CD4-positive, alpha-beta T cell (primary cell): ENCODE results near the gene C10orf71. TPM values are rescaled to one million over a fixed set of nuclear protein-coding genes. Genes with fewer than 3 reads are reported as not detected.

Experiments
- ATAC-seq: fragments of 200-7000 bp; cut with Tn5 transposase; one replicate; pipeline ENCODE4 v1.10.0; 2022; ENCODE audit warnings: mild to moderate bottlenecking; ENCODE audit not compliant: poor library complexity
- CTCF ChIA-PET: fragments of 350-600 bp; sonication (Branson Sonifier 250); formaldehyde crosslinking; loops from one replicate; lab custom pipeline; 2021; ENCODE audit warnings: antibody characterized with exemption, inconsistent platforms; lab: Charles Lee
- POLR2A ChIA-PET: fragments of 350-600 bp; sonication (Branson Sonifier 250); formaldehyde crosslinking; loops from one replicate; lab custom pipeline; 2021; ENCODE audit warnings: antibody characterized with exemption, inconsistent platforms; lab: Charles Lee
- DNase-seq, 14 experiments: peaks; one replicate each; pipeline ENCODE4 v3.0.0-alpha.2; 2013 to 2020; ENCODE audit warnings: mixed read lengths in 2 of 14
- H3K27ac ChIP-seq, 2 donors: one replicate each; pipeline versions ENCODE4 v1.5.1 to v1.7.0; 2013; ENCODE audit warnings: low read length in 2 of 2, low read depth in 1 of 2, mild to moderate bottlenecking in 1 of 2
- H3K27me3 ChIP-seq, 2 experiments: 1 replicate in 1 of 2; 2 replicates in 1 of 2; pipeline versions ENCODE4 v1.6.1 to v1.7.0; 2013; ENCODE audit warnings: low read length in 2 of 2, control low read depth in 1 of 2, mild to moderate bottlenecking in 1 of 2, moderate library complexity in 1 of 2; ENCODE audit not compliant: insufficient read depth in 2 of 2, control insufficient read depth in 1 of 2
- H3K36me3 ChIP-seq: one replicate; pipeline ENCODE4 v1.6.1; 2013; ENCODE audit warnings: low read length, control low read depth; ENCODE audit not compliant: insufficient read depth
- H3K4me1 ChIP-seq: one replicate; pipeline ENCODE4 v1.6.1; 2013; ENCODE audit warnings: low read length, control low read depth; ENCODE audit not compliant: insufficient read depth
- H3K4me3 ChIP-seq: one replicate; pipeline ENCODE4 v1.5.1; 2013; ENCODE audit warnings: mild to moderate bottlenecking, low read length, moderate library complexity
- H3K9me3 ChIP-seq, 2 experiments: 1 replicate in 1 of 2; 2 replicates in 1 of 2; pipeline versions ENCODE4 v1.6.1 to v1.7.0; 2013; ENCODE audit warnings: low read length in 2 of 2, mild to moderate bottlenecking in 2 of 2, control low read depth in 1 of 2, moderate library complexity in 1 of 2; ENCODE audit not compliant: control insufficient read depth in 1 of 2, insufficient read depth in 1 of 2
- H3K27ac Mint-ChIP-seq: one replicate; pipeline ENCODE4 v1.8.0; 2020; ENCODE audit warnings: mixed read lengths
- H3K27me3 Mint-ChIP-seq: one replicate; pipeline ENCODE4 v1.8.0; 2021; ENCODE audit warnings: mixed read lengths
- H3K36me3 Mint-ChIP-seq: one replicate; pipeline ENCODE4 v1.8.0; 2021; ENCODE audit warnings: low read depth, mixed read lengths
- H3K4me1 Mint-ChIP-seq: one replicate; pipeline ENCODE4 v1.8.0; 2021; ENCODE audit warnings: low read depth, mixed read lengths
- H3K4me3 Mint-ChIP-seq: one replicate; pipeline ENCODE4 v1.8.0; 2020; ENCODE audit warnings: mild to moderate bottlenecking, mixed read lengths
- H3K9me3 Mint-ChIP-seq: one replicate; pipeline ENCODE4 v1.8.0; 2020; ENCODE audit warnings: mixed read lengths
- intact Hi-C, 2 experiments: fragments of 100-400 bp; cut with DNase I in 1 of 2; cut with micrococcal nuclease in 1 of 2; formaldehyde crosslinking; loops; one replicate each; pipeline versions ENCODE4 v1.15.1 to v1.9.0; 2023 to 2025; cut with DNase I, micrococcal nuclease
- total RNA-seq, 174 experiments: library from RNA in 2 of 174; stranded (reverse) in 2 of 174; gene quantifications; one replicate each; pipeline ENCODE4 v1.2.3 and lab custom pipeline; 2021 to 2026
- TF ChIP-seq, protein P1 (sequence below): fragments of 200-600 bp; IDR thresholded peaks from one replicate; pipeline ENCODE4 v1.8.0; 2022; ENCODE audit warnings: antibody characterized with exemption, mild to moderate bottlenecking

C10orf71 gene
- total RNA-seq, 2 experiments from 2014 or later = not detected

DNA sequence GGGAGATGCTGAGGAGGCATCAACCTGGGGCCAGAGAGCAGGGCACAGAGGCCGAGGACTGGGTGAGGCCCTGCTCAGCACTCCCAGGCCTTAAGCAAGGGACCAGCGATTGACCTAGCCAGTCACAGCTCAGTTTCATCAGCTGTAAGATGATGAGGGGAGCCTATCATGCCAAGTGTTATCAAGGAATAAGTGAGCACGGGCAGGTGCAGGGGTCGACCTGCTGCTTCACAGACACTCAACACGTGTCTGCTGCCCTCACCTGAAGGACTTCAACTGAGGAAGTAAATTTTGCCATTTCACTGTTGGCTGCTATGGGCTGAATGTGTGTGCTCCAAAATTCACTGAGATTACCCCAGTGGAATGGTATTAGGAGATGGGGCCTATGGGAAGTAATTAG, 9.9 kb downstream of the C10orf71 start:
- TF ChIP-seq, protein P1, sequence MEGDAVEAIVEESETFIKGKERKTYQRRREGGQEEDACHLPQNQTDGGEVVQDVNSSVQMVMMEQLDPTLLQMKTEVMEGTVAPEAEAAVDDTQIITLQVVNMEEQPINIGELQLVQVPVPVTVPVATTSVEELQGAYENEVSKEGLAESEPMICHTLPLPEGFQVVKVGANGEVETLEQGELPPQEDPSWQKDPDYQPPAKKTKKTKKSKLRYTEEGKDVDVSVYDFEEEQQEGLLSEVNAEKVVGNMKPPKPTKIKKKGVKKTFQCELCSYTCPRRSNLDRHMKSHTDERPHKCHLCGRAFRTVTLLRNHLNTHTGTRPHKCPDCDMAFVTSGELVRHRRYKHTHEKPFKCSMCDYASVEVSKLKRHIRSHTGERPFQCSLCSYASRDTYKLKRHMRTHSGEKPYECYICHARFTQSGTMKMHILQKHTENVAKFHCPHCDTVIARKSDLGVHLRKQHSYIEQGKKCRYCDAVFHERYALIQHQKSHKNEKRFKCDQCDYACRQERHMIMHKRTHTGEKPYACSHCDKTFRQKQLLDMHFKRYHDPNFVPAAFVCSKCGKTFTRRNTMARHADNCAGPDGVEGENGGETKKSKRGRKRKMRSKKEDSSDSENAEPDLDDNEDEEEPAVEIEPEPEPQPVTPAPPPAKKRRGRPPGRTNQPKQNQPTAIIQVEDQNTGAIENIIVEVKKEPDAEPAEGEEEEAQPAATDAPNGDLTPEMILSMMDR = no peak
- Histone ChIP-seq H3K27me3 (peaks cover 0 to 5% of the 10 kb centered on the region in 2 experiments), H3K36me3 (no peaks in the 10 kb centered on the region), H3K27ac (no peak overlapping the region), H3K4me1 (peaks cover 13% of the 10 kb centered on the region), H3K9me3 (peaks cover 0 to 7% of the 10 kb centered on the region in 2 experiments), H3K4me3 (no peak overlapping the region)
- ChIA-PET CTCF (no interaction called here), POLR2A (no interaction called here)
- Mint-ChIP-seq H3K27me3 (no peaks in the 10 kb centered on the region), H3K27ac (no peak overlapping the region), H3K9me3 (no peaks in the 10 kb centered on the region), H3K4me1 (peaks cover 9% of the 10 kb centered on the region), H3K4me3 (no peak overlapping the region), H3K36me3 (no peaks in the 10 kb centered on the region)
- ATAC-seq (no peak), DNase-seq (peak in 1 of 14 experiments; percentile 11)
- intact Hi-C loops = no loop called here

DNA sequence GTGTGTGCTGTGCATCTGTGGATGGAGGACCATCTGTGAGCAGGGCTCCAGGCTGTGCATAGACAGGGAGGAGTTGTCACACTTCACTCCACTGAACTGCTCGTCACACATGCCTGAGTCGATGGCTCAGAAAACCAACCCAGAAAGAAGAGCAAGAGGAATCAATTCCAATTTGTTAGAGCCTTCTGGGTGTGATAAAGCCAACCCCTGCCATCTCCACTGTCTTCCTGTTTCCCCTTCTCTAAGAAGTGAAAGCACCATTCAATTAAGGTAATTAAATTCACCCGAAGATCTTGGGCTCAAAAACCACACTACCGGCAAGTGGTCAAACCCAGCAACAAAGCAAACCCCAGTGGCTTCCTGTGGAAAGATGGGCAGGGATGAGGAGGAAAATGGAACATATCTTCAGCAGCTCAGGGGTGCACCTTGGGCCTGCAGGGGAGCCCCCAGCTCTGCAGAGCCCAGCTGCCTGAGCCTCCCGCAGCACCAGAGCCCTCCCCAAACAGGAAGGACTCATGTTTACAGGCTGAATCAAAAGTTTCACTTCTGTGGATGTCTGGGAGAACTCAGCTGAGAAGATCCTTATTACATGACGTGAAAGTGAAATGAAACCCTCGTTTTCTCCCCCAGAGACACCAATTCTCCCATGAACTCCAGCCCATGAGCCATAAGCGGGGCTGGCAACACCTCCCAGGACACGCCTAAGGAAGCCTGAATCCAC, 10.9 kb downstream of the C10orf71 start:
- no peaks in the 10 kb centered on the region for H3K9me3 Mint-ChIP-seq
- H3K27ac ChIP-seq = peak overlapping the region in 1 of 2 donors; percentile 46
- ChIA-PET POLR2A (no interaction called here), CTCF (no interaction called here)
- DNase-seq (peak in 4 of 14 experiments; percentile 8 to 47 (median 34)), ATAC-seq (no peak)
- no peak overlapping the region for H3K27ac Mint-ChIP-seq
- peak overlapping the region; percentile 4 for H3K4me3 ChIP-seq
- peaks cover 9% of the 10 kb centered on the region for H3K4me1 Mint-ChIP-seq
- no peaks in the 10 kb centered on the region for H3K27me3 ChIP-seq
- peak overlapping the region; percentile 8 for H3K4me3 Mint-ChIP-seq
- no peaks in the 10 kb centered on the region for H3K27me3 Mint-ChIP-seq
- TF ChIP-seq, protein P1 = no peak
- H3K36me3 ChIP-seq = no peaks in the 10 kb centered on the region
- H3K36me3 Mint-ChIP-seq = no peaks in the 10 kb centered on the region
- peaks cover 13% of the 10 kb centered on the region for H3K4me1 ChIP-seq
- intact Hi-C loops = no loop called here
- H3K9me3 ChIP-seq = peaks cover 0 to 7% of the 10 kb centered on the region in 2 experiments

- H3K9me3 ChIP-seq = peaks cover 0 to 7% of the 10 kb centered on the region in 2 experiments
- no peak overlapping the region for H3K4me3 Mint-ChIP-seq
- H3K4me3 ChIP-seq = no peak overlapping the region
- no peaks in the 10 kb centered on the region for H3K27me3 Mint-ChIP-seq
- intact Hi-C loops = no loop called here
- DNase-seq = peak in 4 of 14 experiments; percentile 11 to 72 (median 39)
- ChIA-PET CTCF (no interaction called here), POLR2A (no interaction called here)
- H3K27me3 ChIP-seq = no peaks in the 10 kb centered on the region
- no peak for ATAC-seq
- no peak overlapping the region for H3K27ac Mint-ChIP-seq
- peaks cover 13% of the 10 kb centered on the region for H3K4me1 ChIP-seq
- peaks cover 9% of the 10 kb centered on the region for H3K4me1 Mint-ChIP-seq
- no peaks in the 10 kb centered on the region for H3K9me3 Mint-ChIP-seq
- no peaks in the 10 kb centered on the region for H3K36me3 ChIP-seq
- TF ChIP-seq, protein P1 = no peak
- no peaks in the 10 kb centered on the region for H3K36me3 Mint-ChIP-seq
- H3K27ac ChIP-seq = peak overlapping the region in 1 of 2 donors; percentile 46
Observed at GRCh38 chr10:49310460-49310859, 11.5 kb downstream of the C10orf71 start.
